Large intestine (tissue), 3 donors: Measurements from ENCODE around the gene MLH3. TPM values are rescaled to one million over a fixed set of nuclear protein-coding genes. Genes with fewer than 3 reads are reported as not detected.
"Not testable (repeated sequence)": the region's sequence is repeated elsewhere in the genome, so short reads cannot be mapped to it uniquely, and the experiment has no call there.

Source experiments
- DNase-seq, 2 donors: peaks; one replicate each; pipeline versions ENCODE4 v3.0.0 to v3.0.0-alpha.2; 2013
- H3K27ac ChIP-seq: one replicate; pipeline ENCODE4 v1.5.1; 2013; ENCODE audit warnings: low read length
- H3K27me3 ChIP-seq: 2 replicates; pipeline ENCODE4 v1.6.1; 2013; ENCODE audit warnings: low read length; ENCODE audit not compliant: control insufficient read depth, insufficient read depth
- H3K36me3 ChIP-seq: 2 replicates; pipeline ENCODE4 v1.6.1; 2013; ENCODE audit warnings: low read length; ENCODE audit not compliant: control insufficient read depth, insufficient read depth
- H3K4me1 ChIP-seq: one replicate; pipeline ENCODE4 v1.6.1; 2013; ENCODE audit warnings: low read length; ENCODE audit not compliant: control insufficient read depth, insufficient read depth
- H3K4me3 ChIP-seq: one replicate; pipeline ENCODE4 v1.5.1; 2013; ENCODE audit warnings: low read length
- H3K9me3 ChIP-seq: one replicate; pipeline ENCODE4 v1.6.1; 2013; ENCODE audit warnings: mild to moderate bottlenecking, low read depth, low read length, moderate library complexity; ENCODE audit not compliant: control insufficient read depth
- WGBS: methylation state at CpG from one replicate; pipeline ENCODE4 v1.1.5; 2013; ENCODE audit warnings: low lambda C conversion rate; ENCODE audit not compliant: insufficient coverage; 5-methylcytosine and 5-hydroxymethylcytosine counted together
- polyA plus RNA-seq: library from polyadenylated mRNA; unstranded; fragments of 120-200 nt; gene quantifications from one replicate; pipeline ENCODE4 v1.2.1, GENCODE V29; 2013

Gene MLH3
- polyA plus RNA-seq, 1 donor = 21.8 TPM

GRCh38 chr14:74995781-74996180, 55.5 kb downstream of the MLH3 start:
- H3K9me3 ChIP-seq, H3K27me3 ChIP-seq, H3K4me1 ChIP-seq, H3K36me3 ChIP-seq, H3K27ac ChIP-seq, H3K4me3 ChIP-seq, DNase-seq: not testable (repeated sequence)
- WGBS = no CpG with 5 or more reads among the region's 7 CpGs

- H3K9me3 ChIP-seq, DNase-seq, H3K27ac ChIP-seq, H3K4me3 ChIP-seq, H3K27me3 ChIP-seq, H3K36me3 ChIP-seq, H3K4me1 ChIP-seq: not testable (repeated sequence)
- WGBS = no CpG with 5 or more reads among the region's 28 CpGs
These were observed 57.1 kb downstream of the MLH3 start for GRCh38 chr14:74994182-74994581.

- no peak for DNase-seq
- Histone ChIP-seq H3K4me3 (no peak overlapping the region), H3K27ac (no peak overlapping the region), H3K36me3 (no peaks in the 10 kb centered on the region), H3K27me3 (no peaks in the 10 kb centered on the region), H3K4me1 (no peaks in the 10 kb centered on the region), H3K9me3 (peaks cover under 1% of the 10 kb centered on the region)
- WGBS = no CpG with 5 or more reads among the region's 1 CpG
These were observed 62.3 kb downstream of the MLH3 start for GRCh38 chr14:74988993-74989392.

GRCh38 chr14:74988131-74988530, 63.1 kb downstream of the MLH3 start:
- H3K9me3 ChIP-seq = no peaks in the 10 kb centered on the region
- no peaks in the 10 kb centered on the region for H3K27me3 ChIP-seq
- no peak overlapping the region for H3K4me3 ChIP-seq
- H3K27ac ChIP-seq = no peak overlapping the region
- DNase-seq = no peak
- H3K4me1 ChIP-seq = no peaks in the 10 kb centered on the region
- WGBS = no CpG with 5 or more reads among the region's 4 CpGs
- H3K36me3 ChIP-seq = no peaks in the 10 kb centered on the region

- Histone ChIP-seq H3K4me1 (no peaks in the 10 kb centered on the region), H3K36me3 (no peaks in the 10 kb centered on the region), H3K27ac (no peak overlapping the region), H3K27me3 (no peaks in the 10 kb centered on the region), H3K4me3 (no peak overlapping the region), H3K9me3 (no peaks in the 10 kb centered on the region)
- no peak for DNase-seq
- 100% methylated on average over 1 of the region's 6 CpGs for WGBS
These were observed 65.5 kb downstream of the MLH3 start for GRCh38 chr14:74985806-74986205.

GRCh38 chr14:74985028-74985310, 66.3 kb downstream of the MLH3 start:
- Histone ChIP-seq H3K27ac (no peak overlapping the region), H3K4me3 (no peak overlapping the region), H3K27me3 (no peaks in the 10 kb centered on the region), H3K4me1 (peaks cover 5% of the 10 kb centered on the region), H3K36me3 (no peaks in the 10 kb centered on the region), H3K9me3 (no peaks in the 10 kb centered on the region)
- no peak for DNase-seq
- WGBS = no CpG with 5 or more reads among the region's 10 CpGs

- no peak for DNase-seq
- H3K4me1 ChIP-seq = peaks cover 5% of the 10 kb centered on the region
- no peak overlapping the region for H3K27ac ChIP-seq
- H3K36me3 ChIP-seq = no peaks in the 10 kb centered on the region
- no CpG with 5 or more reads among the region's 16 CpGs for WGBS
- H3K27me3 ChIP-seq = no peaks in the 10 kb centered on the region
- H3K4me3 ChIP-seq = no peak overlapping the region
- no peaks in the 10 kb centered on the region for H3K9me3 ChIP-seq
These were observed 66.8 kb downstream of the MLH3 start for GRCh38 chr14:74984236-74985027.

GRCh38 chr14:74983343-74983742, 67.9 kb downstream of the MLH3 start:
- H3K4me3 ChIP-seq = no peak overlapping the region
- WGBS = no CpG with 5 or more reads among the region's 1 CpG
- no peaks in the 10 kb centered on the region for H3K9me3 ChIP-seq
- DNase-seq = no peak
- no peaks in the 10 kb centered on the region for H3K36me3 ChIP-seq
- no peaks in the 10 kb centered on the region for H3K27me3 ChIP-seq
- no peak overlapping the region for H3K27ac ChIP-seq
- peaks cover 5% of the 10 kb centered on the region for H3K4me1 ChIP-seq

GRCh38 chr14:74982661-74983060, 68.6 kb downstream of the MLH3 start:
- WGBS = 100% methylated on average over 1 of the region's 4 CpGs
- no peaks in the 10 kb centered on the region for H3K9me3 ChIP-seq
- H3K27ac ChIP-seq = no peak overlapping the region
- H3K27me3 ChIP-seq = no peaks in the 10 kb centered on the region
- no peak for DNase-seq
- H3K4me1 ChIP-seq = peaks cover 5% of the 10 kb centered on the region
- H3K4me3 ChIP-seq = no peak overlapping the region
- H3K36me3 ChIP-seq = no peaks in the 10 kb centered on the region

GRCh38 chr14:74981833-74982232, 69.4 kb downstream of the MLH3 start:
- WGBS = no CpG with 5 or more reads among the region's 5 CpGs
- no peaks in the 10 kb centered on the region for H3K27me3 ChIP-seq
- no peak overlapping the region for H3K27ac ChIP-seq
- DNase-seq = no peak
- peaks cover 5% of the 10 kb centered on the region for H3K4me1 ChIP-seq
- no peak overlapping the region for H3K4me3 ChIP-seq
- H3K36me3 ChIP-seq = no peaks in the 10 kb centered on the region
- no peaks in the 10 kb centered on the region for H3K9me3 ChIP-seq

- Histone ChIP-seq H3K4me1 (peaks cover 5% of the 10 kb centered on the region), H3K9me3 (no peaks in the 10 kb centered on the region), H3K27ac (no peak overlapping the region), H3K36me3 (no peaks in the 10 kb centered on the region), H3K27me3 (no peaks in the 10 kb centered on the region), H3K4me3 (no peak overlapping the region)
- 100% methylated on average over 1 of the region's 9 CpGs for WGBS
- no peak for DNase-seq
These were observed 69.8 kb downstream of the MLH3 start for GRCh38 chr14:74981462-74981782.
